ENCODE data around the gene LMOD1.

GRCh38 chr1:201918343-201918742 lies 28.0 kb downstream of the LMOD1 start:
- no peak for TF ChIP-seq CTCF (IDR thresholded peaks at IDR 0.05)
- no peak for TF ChIP-seq EZH2phosphoT487 (IDR thresholded peaks at IDR 0.05)
